Transverse colon (tissue), 4 donors: ENCODE measurements around the gene P3H2. TPM values are rescaled to one million over a fixed set of nuclear protein-coding genes. Genes with fewer than 3 reads are reported as not detected.
A peak's percentile ranks its signal among the peaks of the same experiment; 100 is the strongest.

Source experiments
- DNase-seq: peaks from one replicate; pipeline ENCODE4 v3.0.0-alpha.2; 2019
- H3K27ac ChIP-seq, 4 donors: fragments of 200-600 bp; sonication (generic); 2 replicates each; pipeline ENCODE4 v1.5.1; 2016 to 2018; ENCODE audit warnings: inconsistent platforms in 4 of 4
- H3K27me3 ChIP-seq: fragments of 200-600 bp; sonication (generic); 2 replicates; pipeline ENCODE4 v1.5.1; 2017; ENCODE audit warnings: inconsistent platforms
- H3K36me3 ChIP-seq, 4 donors: fragments of 200-600 bp; sonication (generic); 2 replicates each; pipeline ENCODE4 v1.5.1; 2017 to 2019; ENCODE audit warnings: inconsistent platforms in 4 of 4
- H3K4me1 ChIP-seq, 4 donors: fragments of 200-600 bp; sonication (generic); 2 replicates each; pipeline ENCODE4 v1.5.1; 2017 to 2020; ENCODE audit warnings: inconsistent platforms in 4 of 4
- H3K4me3 ChIP-seq, 4 donors: fragments of 200-600 bp; sonication (generic); 1 replicate in 1 of 4; 2 replicates in 3 of 4; pipeline versions ENCODE4 v1.5.1 to v1.6.1; 2017 to 2019; ENCODE audit warnings: inconsistent platforms in 4 of 4
- H3K9me3 ChIP-seq, 2 donors: fragments of 200-600 bp; sonication (generic); 2 replicates each; pipeline ENCODE4 v1.5.1; 2017 to 2019; ENCODE audit warnings: inconsistent platforms in 2 of 2
- CTCF ChIP-seq, 5 experiments: fragments of 200-600 bp in 3 of 5; fragments of 450-650 bp in 2 of 5; sonication (generic) in 3 of 5; IDR thresholded peaks; 1 replicate in 2 of 5; 2 replicates in 3 of 5; pipeline ENCODE4 v1.5.1; 2016 to 2017; ENCODE audit warnings: antibody characterized with exemption in 5 of 5, inconsistent platforms in 3 of 5, mild to moderate bottlenecking in 2 of 5, moderate library complexity in 1 of 5
- EP300 ChIP-seq: sonication (generic); formaldehyde crosslinking; IDR thresholded peaks from one replicate; pipeline ENCODE4 v1.6.1; 2017; ENCODE audit warnings: antibody characterized with exemption, low read depth
- POLR2A ChIP-seq: fragments of 450-650 bp; IDR thresholded peaks from one replicate; pipeline ENCODE4 v1.6.1; 2016; ENCODE audit warnings: antibody characterized with exemption, mild to moderate bottlenecking, moderate library complexity
- POLR2AphosphoS5 ChIP-seq, 3 donors: sonication (generic); formaldehyde crosslinking; IDR thresholded peaks; one replicate each; pipeline ENCODE4 v1.6.1; 2016; ENCODE audit warnings: antibody characterized with exemption in 3 of 3
- WGBS, 2 donors: methylation state at CpG; one replicate each; pipeline ENCODE4 v1.1.5; 2018; ENCODE audit warnings: low coverage in 1 of 2; 5-methylcytosine and 5-hydroxymethylcytosine counted together
- in situ Hi-C, 4 donors: fragments of 200-750 bp; cut with MboI; loops; one replicate each; pipeline versions ENCODE4 v1.15.0 to v1.15.1; 2017; ENCODE audit warnings: low sequenced_read_pairs in 3 of 4, low pct_ligation_motif_present in 1 of 4, low pct_unique_long_range_greater_than_20kb in 1 of 4
- intact Hi-C: fragments of 100-400 bp; cut with DNase I; formaldehyde crosslinking; loops from one replicate; pipeline ENCODE4 v1.15.1; 2023; ENCODE audit warnings: low total_unique reads
- total RNA-seq, 4 donors: library from RNA; depleted of rRNA; stranded (reverse); fragments of >200 nt; gene quantifications; one replicate each; pipeline ENCODE4 v1.1.0, GENCODE V29; 2016

The P3H2 gene
- total RNA-seq, 4 donors from 2014 or later, result 26.6 to 153 (median 54.3) TPM

DNA sequence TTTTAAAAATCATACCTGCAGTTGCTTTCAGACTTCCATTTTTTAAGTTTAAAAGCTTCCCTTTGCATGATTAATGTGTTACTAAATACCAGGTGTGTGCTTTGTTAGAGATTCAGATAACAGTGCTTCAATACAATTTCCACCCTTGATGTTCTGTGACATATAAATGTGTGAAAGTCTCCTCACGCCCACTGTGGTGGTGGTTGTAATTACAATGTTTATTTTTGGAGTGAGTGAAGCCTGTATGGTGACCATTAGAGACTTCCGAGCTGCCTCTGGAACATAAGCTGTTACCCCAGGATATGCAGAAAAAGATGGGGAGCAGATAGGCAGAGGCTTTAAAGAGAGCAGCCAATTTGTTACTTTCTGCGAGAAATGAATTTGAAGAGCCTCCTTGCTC is 57.2 kb downstream of the P3H2 start:
- no peaks in the 10 kb centered on the region for H3K9me3 ChIP-seq
- no peak for DNase-seq
- in situ Hi-C loops (no loop called here), intact Hi-C loops (no loop called here)
- H3K4me1 ChIP-seq, result peaks cover 5 to 25% (median 14%) of the 10 kb centered on the region in 4 donors
- H3K27ac ChIP-seq, result peak overlapping the region in 1 of 4 donors; percentile 78
- no peaks in the 10 kb centered on the region for H3K27me3 ChIP-seq
- 63 to 90% methylated on average over 1 to 3 of the region's 3 CpGs for WGBS, 2 donors
- no peak overlapping the region for H3K4me3 ChIP-seq
- H3K36me3 ChIP-seq, result no peaks in the 10 kb centered on the region
- TF ChIP-seq CTCF (IDR thresholded peaks at IDR 0.05) (no peak), EP300 (no peak), POLR2AphosphoS5 (IDR thresholded peaks at IDR 0.05) (no peak)

GRCh38 chr3:190060192-190060775 is 60.4 kb downstream of the P3H2 start:
- WGBS, 2 donors, result 77 to 96% methylated on average over 2 to 4 of the region's 4 CpGs
- H3K27me3 ChIP-seq, result no peaks in the 10 kb centered on the region
- intact Hi-C loops (no loop called here), in situ Hi-C loops (no loop called here)
- no peaks in the 10 kb centered on the region for H3K36me3 ChIP-seq
- TF ChIP-seq POLR2AphosphoS5 (IDR thresholded peaks at IDR 0.05) (no peak), POLR2A (no peak), EP300 (no peak), CTCF (IDR thresholded peaks at IDR 0.05) (no peak)
- no peak overlapping the region for H3K4me3 ChIP-seq
- H3K9me3 ChIP-seq, result no peaks in the 10 kb centered on the region
- DNase-seq, result no peak
- H3K27ac ChIP-seq, result no peak overlapping the region
- peaks cover 5 to 21% (median 13%) of the 10 kb centered on the region in 4 donors for H3K4me1 ChIP-seq

- Histone ChIP-seq H3K9me3 (no peaks in the 10 kb centered on the region), H3K4me3 (no peak overlapping the region), H3K4me1 (peaks cover 0 to 11% (median 5%) of the 10 kb centered on the region in 4 donors), H3K27me3 (no peaks in the 10 kb centered on the region), H3K27ac (no peak overlapping the region), H3K36me3 (no peaks in the 10 kb centered on the region)
- intact Hi-C loops (no loop called here), in situ Hi-C loops (no loop called here)
- WGBS, 2 donors, result 70 to 75% methylated on average over 1 of the region's 1 CpG
- DNase-seq, result no peak
- TF ChIP-seq POLR2A, result no peak
- no peak for TF ChIP-seq EP300
- TF ChIP-seq POLR2AphosphoS5 (IDR thresholded peaks at IDR 0.05), result no peak
- no peak for TF ChIP-seq CTCF (IDR thresholded peaks at IDR 0.05)
Measured at GRCh38 chr3:190059242-190059590, 61.5 kb downstream of the P3H2 start.

DNA sequence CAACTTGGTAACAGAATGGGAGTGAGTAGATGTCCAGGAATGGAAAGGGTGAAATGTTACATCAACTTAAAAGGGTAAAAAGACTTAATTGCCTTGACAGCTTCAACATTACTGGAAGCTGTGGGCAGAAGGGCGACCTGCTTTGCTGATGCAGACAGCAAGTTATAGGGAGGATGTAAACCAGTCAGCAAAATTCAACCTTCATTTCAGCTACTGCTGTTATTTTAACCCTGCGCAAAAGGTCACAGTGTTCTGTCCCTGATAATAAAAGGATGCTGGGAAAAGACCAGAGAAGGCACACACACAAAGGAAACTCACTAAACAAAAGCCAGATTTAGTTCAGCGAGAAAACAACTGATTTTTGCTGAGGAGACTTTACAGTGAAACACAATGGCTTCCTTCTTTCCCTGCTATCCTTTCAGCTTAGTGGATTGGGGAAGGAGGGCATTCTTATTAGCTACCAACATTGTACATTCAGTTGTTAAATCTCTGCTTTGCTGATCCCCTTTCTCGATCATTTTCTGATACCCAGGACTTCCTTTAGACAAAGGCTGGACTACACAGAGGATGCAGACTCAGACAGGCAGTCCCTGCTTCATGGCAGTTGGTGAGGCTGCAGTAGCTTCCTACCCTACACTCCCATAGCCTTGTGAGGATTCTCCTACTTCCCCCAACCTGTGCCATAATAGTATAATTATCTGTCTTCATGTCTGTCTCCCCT is 62.0 kb downstream of the P3H2 start:
- peak overlapping the region in 1 of 4 donors; percentile 5 for H3K27ac ChIP-seq
- no peak overlapping the region for H3K4me3 ChIP-seq
- intact Hi-C loops, result no loop called here
- peaks cover 0 to 6% (median 3%) of the 10 kb centered on the region in 4 donors for H3K4me1 ChIP-seq
- H3K36me3 ChIP-seq, result no peaks in the 10 kb centered on the region
- TF ChIP-seq POLR2AphosphoS5 (IDR thresholded peaks at IDR 0.05), result no peak
- no peak for TF ChIP-seq POLR2A
- no peak for TF ChIP-seq CTCF (IDR thresholded peaks at IDR 0.05)
- TF ChIP-seq EP300, result no peak
- no peak for DNase-seq
- H3K27me3 ChIP-seq, result no peaks in the 10 kb centered on the region
- WGBS, 2 donors, result 58 to 72% methylated on average over 3 to 4 of the region's 4 CpGs
- in situ Hi-C loops, result no loop called here
- no peaks in the 10 kb centered on the region for H3K9me3 ChIP-seq
